ENCODE data around the gene TPM3.
"Not testable (repeated sequence)": the region's sequence is repeated elsewhere in the genome, so short reads cannot be mapped to it uniquely, and the experiment has no call there.

TPM3 gene

GRCh38 chr1:154157520-154158306, 34.2 kb downstream of the TPM3 start:
- no peak overlapping the region for H3K4me3 ChIP-seq (ENCODE audit: low read depth, low read length)
- TF ChIP-seq, protein P1, sequence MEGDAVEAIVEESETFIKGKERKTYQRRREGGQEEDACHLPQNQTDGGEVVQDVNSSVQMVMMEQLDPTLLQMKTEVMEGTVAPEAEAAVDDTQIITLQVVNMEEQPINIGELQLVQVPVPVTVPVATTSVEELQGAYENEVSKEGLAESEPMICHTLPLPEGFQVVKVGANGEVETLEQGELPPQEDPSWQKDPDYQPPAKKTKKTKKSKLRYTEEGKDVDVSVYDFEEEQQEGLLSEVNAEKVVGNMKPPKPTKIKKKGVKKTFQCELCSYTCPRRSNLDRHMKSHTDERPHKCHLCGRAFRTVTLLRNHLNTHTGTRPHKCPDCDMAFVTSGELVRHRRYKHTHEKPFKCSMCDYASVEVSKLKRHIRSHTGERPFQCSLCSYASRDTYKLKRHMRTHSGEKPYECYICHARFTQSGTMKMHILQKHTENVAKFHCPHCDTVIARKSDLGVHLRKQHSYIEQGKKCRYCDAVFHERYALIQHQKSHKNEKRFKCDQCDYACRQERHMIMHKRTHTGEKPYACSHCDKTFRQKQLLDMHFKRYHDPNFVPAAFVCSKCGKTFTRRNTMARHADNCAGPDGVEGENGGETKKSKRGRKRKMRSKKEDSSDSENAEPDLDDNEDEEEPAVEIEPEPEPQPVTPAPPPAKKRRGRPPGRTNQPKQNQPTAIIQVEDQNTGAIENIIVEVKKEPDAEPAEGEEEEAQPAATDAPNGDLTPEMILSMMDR (IDR thresholded peaks at IDR 0.05; ENCODE audit: borderline replicate concordance, insufficient read depth, low read depth, low read length) = no peak

- no peak overlapping the region for H3K4me3 ChIP-seq (ENCODE audit: low read depth, low read length)
- TF ChIP-seq, protein P1 (IDR thresholded peaks at IDR 0.05; ENCODE audit: borderline replicate concordance, insufficient read depth, low read depth, low read length) = no peak
Observed at GRCh38 chr1:154155251-154155650, 36.6 kb downstream of the TPM3 start.

- TF ChIP-seq, protein P1 (IDR thresholded peaks at IDR 0.05; ENCODE audit: borderline replicate concordance, insufficient read depth, low read depth, low read length) = no peak
- H3K4me3 ChIP-seq (ENCODE audit: low read depth, low read length) = no peak within 1 kb of the TSS
Observed at GRCh38 chr1:154154534-154155191, 37.2 kb downstream of the TPM3 start, which contains the start of gene NUP210L. NUP210L (minus strand) TSS chr1:154155073.

- H3K4me3 ChIP-seq (ENCODE audit: low read depth, low read length) = no peak overlapping the region
- TF ChIP-seq, protein P1 (IDR thresholded peaks at IDR 0.05; ENCODE audit: borderline replicate concordance, insufficient read depth, low read depth, low read length) = no peak
Observed at GRCh38 chr1:154154053-154154452, 37.8 kb downstream of the TPM3 start.

GRCh38 chr1:154151311-154151710, 40.6 kb downstream of the TPM3 start:
- TF ChIP-seq, protein P1 (IDR thresholded peaks at IDR 0.05; ENCODE audit: borderline replicate concordance, insufficient read depth, low read depth, low read length) = no peak
- H3K4me3 ChIP-seq (ENCODE audit: low read depth, low read length) = no peak overlapping the region

DNA sequence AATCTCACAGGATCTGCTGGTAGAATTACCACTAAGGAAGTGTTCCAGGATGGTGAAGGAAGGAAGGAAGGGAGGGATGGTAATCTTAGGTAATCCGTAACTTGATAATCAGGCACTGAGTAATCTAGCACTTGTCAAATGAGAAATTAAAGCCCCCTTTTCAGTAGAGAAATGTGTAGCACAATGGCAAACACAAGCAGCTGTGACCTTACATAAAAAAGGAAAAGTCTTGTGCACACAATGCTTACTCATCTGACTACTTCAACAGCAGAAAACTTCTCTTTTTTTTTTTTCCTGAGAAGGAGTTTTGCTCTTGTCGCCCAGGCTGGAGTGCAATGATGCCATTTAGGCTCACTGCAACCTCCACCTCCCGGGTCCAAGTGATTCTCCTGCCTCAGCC, 43.1 kb downstream of the TPM3 start:
- TF ChIP-seq, protein P1 (IDR thresholded peaks at IDR 0.05; ENCODE audit: borderline replicate concordance, insufficient read depth, low read depth, low read length) = no peak
- no peak overlapping the region for H3K4me3 ChIP-seq (ENCODE audit: low read depth, low read length)

GRCh38 chr1:154147505-154147904, 44.4 kb downstream of the TPM3 start:
- H3K4me3 ChIP-seq (ENCODE audit: low read depth, low read length) = not testable (repeated sequence)

All from GM12875 (cell line).